Measurements from ENCODE around the gene FIGNL2.

FIGNL2 gene

GRCh38 chr12:51851413-51852124 lies 3.1 kb upstream of the FIGNL2 start:
- DNase-seq = no peak

GRCh38 chr12:51850965-51851299 lies 2.4 kb upstream of the FIGNL2 start:
- no peak for DNase-seq

DNA sequence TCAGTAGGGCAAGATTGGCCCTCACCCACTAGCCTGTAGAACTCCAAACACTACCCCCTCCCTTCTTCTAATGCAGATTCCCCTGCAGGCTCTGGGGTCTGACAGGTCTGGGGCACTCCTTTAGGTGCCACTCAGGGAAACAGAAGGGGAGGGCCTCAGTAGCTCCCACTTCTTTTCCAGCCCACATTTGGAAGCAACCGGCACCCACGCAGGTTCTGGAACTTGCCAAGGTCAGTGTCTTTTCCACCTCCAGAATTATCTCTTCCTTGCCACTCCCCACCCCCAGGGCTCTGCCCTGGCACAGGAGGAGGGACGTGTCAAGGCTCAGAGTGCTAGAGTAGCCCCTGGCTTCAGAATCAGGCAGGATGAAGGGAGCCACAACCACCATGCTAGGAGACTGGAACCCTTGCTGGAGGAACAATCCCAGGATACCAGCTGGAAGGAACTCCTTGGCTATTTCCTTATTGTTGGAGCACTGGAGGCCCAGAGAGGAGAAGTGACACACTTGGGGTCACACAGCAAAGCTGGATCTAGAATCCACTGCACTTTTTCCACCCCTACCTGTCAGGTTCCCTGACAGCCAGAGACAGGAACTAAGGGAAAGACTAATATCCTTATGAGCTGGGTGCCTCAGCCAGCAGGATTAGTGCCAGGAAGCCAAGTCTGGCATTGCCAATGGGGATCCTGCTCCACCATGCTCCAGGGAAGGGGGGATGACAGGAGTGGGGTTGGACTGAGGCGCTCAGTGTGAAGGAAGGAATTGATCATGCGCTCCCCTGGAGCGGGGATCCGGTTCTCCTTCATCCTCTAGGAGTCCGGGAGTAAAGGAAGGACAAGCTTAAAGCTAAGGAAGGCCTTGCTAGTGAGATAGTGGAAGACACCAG lies 1.8 kb upstream of the FIGNL2 start:
- no peak for DNase-seq

DNA sequence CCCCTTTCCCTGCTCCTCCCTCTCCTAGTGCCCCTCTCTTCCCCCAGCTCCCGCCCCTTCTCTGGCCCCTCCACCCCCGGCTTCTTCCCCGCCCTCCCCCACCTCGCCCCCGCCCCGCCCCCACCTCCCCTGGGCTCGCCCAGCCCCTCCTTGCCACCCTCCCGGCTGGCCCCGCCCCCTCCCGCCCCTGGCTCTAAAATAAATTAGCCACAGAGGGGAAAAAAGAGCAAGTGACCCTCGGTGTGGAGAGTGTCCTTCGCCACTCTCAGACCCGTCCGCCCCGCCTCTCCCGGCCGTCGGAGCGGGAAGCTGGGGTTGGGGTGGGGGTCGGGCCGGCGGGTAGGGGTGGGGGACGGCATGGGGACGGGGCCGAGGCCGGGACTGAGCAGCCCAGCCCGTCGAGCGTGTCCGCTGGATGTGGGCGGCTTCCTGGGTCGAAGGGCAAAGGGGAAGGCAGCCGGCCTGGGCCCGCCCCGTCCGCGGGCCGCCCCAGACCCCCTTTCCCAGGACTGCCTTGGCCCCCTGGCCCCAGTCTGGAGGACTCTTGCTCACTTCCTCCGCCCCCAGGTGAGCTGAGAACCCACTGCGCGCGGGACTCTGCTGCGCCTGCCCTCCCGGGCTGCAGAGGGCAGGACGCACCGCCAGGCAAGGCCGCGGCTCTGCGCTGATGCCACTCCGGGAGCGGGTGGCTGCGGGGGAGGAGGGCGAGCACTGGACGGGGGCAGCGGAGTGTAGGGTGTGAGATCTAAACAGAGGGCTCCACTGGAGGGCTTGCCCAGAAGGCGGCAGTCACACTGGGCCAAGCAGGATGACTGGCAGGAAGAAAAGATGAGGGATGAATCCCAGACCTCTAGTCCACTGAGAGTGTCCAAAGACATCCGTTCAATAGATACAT lies 570 bp upstream of the FIGNL2 start:
- no peak for DNase-seq

GRCh38 chr12:51847643-51848325 lies 734 bp downstream of the FIGNL2 start:
- DNase-seq = no peak

DNA sequence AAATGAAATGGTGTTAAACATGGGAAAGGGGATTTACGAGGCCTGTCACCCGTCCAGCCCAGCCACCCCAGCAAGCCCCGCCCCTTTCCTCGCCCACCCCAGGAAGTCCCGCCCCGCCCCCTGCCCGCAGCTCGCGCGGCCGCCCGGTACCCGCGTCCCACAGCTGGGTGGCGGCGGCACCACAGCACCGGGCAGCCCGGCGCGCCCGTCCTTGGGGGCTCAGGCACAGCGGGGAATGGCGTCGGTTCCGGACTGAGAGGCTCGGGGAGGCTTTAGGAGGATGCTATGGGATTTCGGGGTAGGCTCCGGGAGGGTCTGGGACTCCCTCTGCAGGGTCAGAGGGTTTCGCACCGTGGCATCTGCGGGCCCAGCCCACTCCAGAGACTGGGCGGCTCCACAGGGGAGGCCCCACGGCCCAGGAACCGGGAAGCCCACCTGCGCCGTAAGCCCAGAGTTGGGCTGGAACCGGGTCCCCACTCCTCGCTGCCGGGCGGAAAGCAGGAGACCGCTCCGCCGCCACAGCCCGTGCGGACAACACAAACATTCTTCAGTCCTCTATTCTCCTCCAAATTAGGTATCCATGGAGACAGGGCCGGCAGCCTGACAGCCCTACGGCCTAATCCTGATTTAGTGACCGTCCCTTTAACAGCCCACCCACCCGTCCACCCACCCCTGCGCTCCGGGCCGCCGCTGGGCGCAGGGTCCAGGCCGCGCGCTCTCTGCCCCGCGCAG lies 1.4 kb downstream of the FIGNL2 start:
- DNase-seq = no peak

- no peak for DNase-seq
These were observed 2.2 kb downstream of the FIGNL2 start for GRCh38 chr12:51846271-51846691.

DNA sequence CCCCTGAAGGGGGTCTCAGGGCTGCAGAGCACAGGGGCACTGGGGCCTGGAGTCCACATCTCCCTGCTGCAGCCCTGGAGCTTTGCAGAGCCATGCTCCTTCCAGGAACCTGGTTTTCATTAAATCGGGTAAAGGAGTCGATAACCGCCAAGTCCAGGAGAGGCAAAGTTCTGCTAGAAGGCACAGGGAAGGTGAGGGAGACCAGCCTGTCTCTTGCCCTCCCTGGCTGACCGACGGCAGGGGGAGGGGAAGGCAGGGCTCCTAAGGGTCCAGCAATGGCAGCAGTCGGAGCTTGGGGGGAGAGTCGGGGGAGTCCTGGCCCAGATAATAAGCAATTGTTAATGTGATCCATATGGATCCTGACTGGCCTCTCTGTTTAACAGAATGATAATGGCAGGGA lies 3.0 kb downstream of the FIGNL2 start:
- no peak for DNase-seq

- DNase-seq = no peak
These were observed 3.7 kb downstream of the FIGNL2 start for GRCh38 chr12:51844854-51845253.

- no peak for DNase-seq
These were observed 6.8 kb downstream of the FIGNL2 start for GRCh38 chr12:51841727-51842126.

GRCh38 chr12:51840966-51841365 lies 7.6 kb downstream of the FIGNL2 start:
- DNase-seq = no peak

- no peak for DNase-seq
These were observed 9.1 kb downstream of the FIGNL2 start for GRCh38 chr12:51839310-51839947.

GRCh38 chr12:51838762-51839161 lies 9.8 kb downstream of the FIGNL2 start:
- no peak for DNase-seq

GRCh38 chr12:51838036-51838435 lies 10.5 kb downstream of the FIGNL2 start:
- no peak for DNase-seq

DNA sequence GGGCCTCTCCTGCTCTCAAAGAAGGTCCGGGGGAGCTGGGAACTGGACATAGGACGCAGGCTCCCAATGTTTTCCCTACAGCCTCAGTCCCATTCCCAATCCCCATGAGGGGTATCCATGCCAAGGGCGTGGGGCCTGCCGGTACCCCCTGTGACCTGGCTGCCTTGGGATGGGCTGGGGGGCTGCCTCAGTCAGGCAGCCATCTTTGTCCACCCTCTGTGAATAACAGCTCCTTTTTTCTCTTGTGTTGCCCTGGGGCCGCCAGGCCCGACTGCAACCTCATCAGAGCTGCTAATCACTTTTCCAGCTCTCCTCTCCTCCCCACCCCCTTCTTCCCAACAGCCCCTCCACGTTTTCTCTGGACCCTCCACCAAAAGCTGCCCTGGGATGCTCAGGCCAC lies 11.2 kb downstream of the FIGNL2 start:
- DNase-seq = no peak

DNA sequence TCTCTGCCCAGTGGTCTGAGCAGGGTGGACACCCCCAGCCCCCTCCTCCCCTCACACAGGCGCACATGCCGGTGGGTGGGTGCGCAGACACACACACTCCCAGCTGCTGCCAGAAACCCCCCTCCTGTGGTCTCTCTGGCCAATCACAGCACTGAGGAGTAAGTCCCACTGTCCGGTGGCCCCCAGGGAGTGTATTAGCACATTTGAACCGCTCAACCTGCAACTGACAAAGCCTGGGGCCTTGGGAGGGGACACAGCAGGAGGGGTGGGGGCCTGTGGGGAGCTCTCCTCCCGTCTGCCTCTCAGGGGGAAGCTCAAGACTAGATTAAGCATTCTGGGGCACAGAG lies 11.7 kb downstream of the FIGNL2 start:
- DNase-seq = no peak

DNA sequence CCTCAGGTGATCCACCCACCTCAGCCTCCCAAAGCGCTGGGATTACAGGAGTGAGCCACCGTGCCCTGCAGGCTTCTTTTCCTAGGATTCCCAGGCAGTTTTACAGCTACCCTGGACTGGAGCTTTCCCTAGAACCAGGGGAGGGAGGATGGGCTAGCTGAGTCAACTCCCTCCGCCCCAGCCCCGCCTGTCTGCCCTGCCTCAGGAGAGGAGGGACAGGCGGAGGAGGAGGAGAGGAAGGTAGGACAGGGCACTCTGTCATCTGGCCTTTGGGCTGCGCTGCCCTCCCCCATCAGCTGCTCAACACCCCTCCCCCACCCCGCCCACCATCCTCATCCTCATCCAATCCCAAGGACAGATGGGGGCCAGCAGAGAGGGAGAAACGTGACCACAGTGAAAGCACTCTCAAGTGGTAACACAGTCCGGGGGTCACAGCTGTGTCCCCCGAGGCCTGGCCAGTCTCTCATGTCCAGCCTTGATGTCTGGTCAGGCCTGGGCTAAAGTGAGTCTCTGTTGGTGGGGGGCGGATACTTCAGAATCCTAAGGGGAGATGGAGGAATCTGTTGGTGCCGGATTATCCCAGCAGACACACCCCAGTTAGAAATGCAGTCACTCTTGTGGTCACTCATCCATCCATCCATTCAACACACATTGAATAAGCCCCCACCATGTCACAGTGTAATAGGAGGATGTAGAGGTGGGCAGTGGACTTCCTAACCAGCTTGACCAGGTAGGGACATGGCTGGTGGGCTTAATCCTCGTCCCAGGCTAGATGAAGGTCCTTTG lies 12.3 kb downstream of the FIGNL2 start:
- DNase-seq = no peak

DNA sequence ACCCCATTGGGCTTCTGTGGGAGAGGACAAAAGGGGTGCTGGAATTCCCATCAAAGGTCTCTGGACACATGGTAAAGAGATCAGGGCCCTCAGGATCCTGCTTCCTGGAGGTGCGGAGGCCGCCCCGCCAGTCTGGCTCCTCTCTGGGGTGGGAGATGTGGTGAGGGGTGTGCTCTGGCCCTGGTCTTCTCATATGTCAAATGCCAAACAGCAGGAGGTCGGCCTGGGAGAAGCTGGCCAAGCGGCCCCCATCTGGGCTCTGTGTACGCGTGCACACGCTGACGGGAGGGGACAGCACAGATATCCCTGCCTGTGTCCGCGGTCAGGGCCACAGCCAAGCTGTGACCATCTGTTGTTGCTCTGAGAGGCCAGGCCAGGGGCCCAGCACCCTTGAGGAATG lies 14.1 kb downstream of the FIGNL2 start:
- no peak for DNase-seq

GRCh38 chr12:51833448-51834227 lies 14.9 kb downstream of the FIGNL2 start:
- DNase-seq = no peak
